OCI-LY7 (cell line): ENCODE results near the gene FERMT2.

Source experiments
- CTCF ChIP-seq: fragments of 200-600 bp; sonication (generic); conservative IDR thresholded peaks from 2 replicates; pipeline ENCODE4 v1.5.1; 2014; ENCODE audit warnings: mild to moderate bottlenecking, antibody characterized with exemption, low read length, moderate library complexity, mixed read lengths
- EZH2phosphoT487 ChIP-seq: fragments of 200-600 bp; sonication (generic); IDR thresholded peaks from 2 replicates; pipeline ENCODE4 v1.6.1; 2018; ENCODE audit warnings: low read depth, borderline replicate concordance, mild to moderate bottlenecking, mixed run types, antibody characterized with exemption, low read length, moderate library complexity, mixed read lengths

GRCh38 chr14:52821805-52822250 is 129.0 kb downstream of the FERMT2 start:
- no peak for TF ChIP-seq CTCF
- TF ChIP-seq EZH2phosphoT487 = no peak
